ENCODE measurements around the gene ZNF136. TPM values are rescaled to one million over a fixed set of nuclear protein-coding genes. Genes with fewer than 3 reads are reported as not detected.

ZNF136 gene
- total RNA-seq, 1 experiment from 2014 or later = 4.0 TPM

GRCh38 chr19:12208221-12208620 lies 45.3 kb downstream of the ZNF136 start:
- Histone ChIP-seq H3K79me2 (ENCODE audit: insufficient read depth, low read length) (no peaks in the 10 kb centered on the region), H2AFZ (ENCODE audit: low read depth, low read length, poor library complexity, severe bottlenecking) (no peak overlapping the region), H3K4me3 (replicated peaks in 1 of 2; ENCODE audit: low read depth in 1 of 2, low read length in 2 of 2) (no peak overlapping the region), H3K27me3 (ENCODE audit: insufficient read depth, low read length) (no peaks in the 10 kb centered on the region), H3K4me2 (ENCODE audit: low read length) (no peak overlapping the region), H3K4me1 (ENCODE audit: control insufficient read depth in 1 of 2, insufficient read depth in 2 of 2, low read length in 2 of 2) (no peaks in the 10 kb centered on the region), H3K9ac (ENCODE audit: low read length) (no peak overlapping the region), H3K36me3 (ENCODE audit: control insufficient read depth in 1 of 2, insufficient read depth in 2 of 2, low read length in 2 of 2) (no peaks in the 10 kb centered on the region), H4K20me1 (ENCODE audit: insufficient read depth) (no peaks in the 10 kb centered on the region), H3K27ac (ENCODE audit: low read depth, low read length) (no peak overlapping the region), H3K9me3 (ENCODE audit: control insufficient read depth in 1 of 2, insufficient read depth in 1 of 2, low read depth in 1 of 2, low read length in 2 of 2) (peaks cover 23 to 26% of the 10 kb centered on the region in 2 experiments; a peak in 2 of 4 replicates), H3K9me2 (ENCODE audit: insufficient read depth) (no peaks in the 10 kb centered on the region)
- intact Hi-C loops (cut with micrococcal nuclease) = no loop called here
- no peak for DNase-seq (ENCODE audit: low read depth, low spot score)
- TF ChIP-seq ZBTB33 (IDR thresholded peaks at IDR 0.05; ENCODE audit: extremely low read depth, insufficient replicate concordance, low read length) (no peak), CEBPB (IDR thresholded peaks at IDR 0.05; ENCODE audit: low read depth) (no peak), ZNF274 (IDR thresholded peaks at IDR 0.05; ENCODE audit: low read depth, low read length) (no peak), ELF1 (IDR thresholded peaks at IDR 0.05; ENCODE audit: borderline replicate concordance, low read depth) (no peak), FOSL1 (IDR thresholded peaks at IDR 0.05; ENCODE audit: low read depth) (no peak), TCF7L2 (IDR thresholded peaks at IDR 0.05; ENCODE audit: borderline replicate concordance, extremely low read depth, insufficient read depth, insufficient read length) (no peak), ATF3 (IDR thresholded peaks at IDR 0.05) (no peak), REST (IDR thresholded peaks at IDR 0.05; ENCODE audit: low read depth) (no peak), ZFX (IDR thresholded peaks at IDR 0.05) (no peak), EGR1 (IDR thresholded peaks at IDR 0.05; ENCODE audit: low read depth) (no peak), YY1 (IDR thresholded peaks at IDR 0.05; ENCODE audit: extremely low read depth, insufficient replicate concordance, low read depth, low read length) (no peak), POLR2AphosphoS5 (IDR thresholded peaks at IDR 0.05; ENCODE audit: low read depth, low read length) (no peak), RAD21 (IDR thresholded peaks at IDR 0.05; ENCODE audit: low read depth) (no peak), JUND (IDR thresholded peaks at IDR 0.05) (no peak)
- TF ChIP-seq, protein P1, sequence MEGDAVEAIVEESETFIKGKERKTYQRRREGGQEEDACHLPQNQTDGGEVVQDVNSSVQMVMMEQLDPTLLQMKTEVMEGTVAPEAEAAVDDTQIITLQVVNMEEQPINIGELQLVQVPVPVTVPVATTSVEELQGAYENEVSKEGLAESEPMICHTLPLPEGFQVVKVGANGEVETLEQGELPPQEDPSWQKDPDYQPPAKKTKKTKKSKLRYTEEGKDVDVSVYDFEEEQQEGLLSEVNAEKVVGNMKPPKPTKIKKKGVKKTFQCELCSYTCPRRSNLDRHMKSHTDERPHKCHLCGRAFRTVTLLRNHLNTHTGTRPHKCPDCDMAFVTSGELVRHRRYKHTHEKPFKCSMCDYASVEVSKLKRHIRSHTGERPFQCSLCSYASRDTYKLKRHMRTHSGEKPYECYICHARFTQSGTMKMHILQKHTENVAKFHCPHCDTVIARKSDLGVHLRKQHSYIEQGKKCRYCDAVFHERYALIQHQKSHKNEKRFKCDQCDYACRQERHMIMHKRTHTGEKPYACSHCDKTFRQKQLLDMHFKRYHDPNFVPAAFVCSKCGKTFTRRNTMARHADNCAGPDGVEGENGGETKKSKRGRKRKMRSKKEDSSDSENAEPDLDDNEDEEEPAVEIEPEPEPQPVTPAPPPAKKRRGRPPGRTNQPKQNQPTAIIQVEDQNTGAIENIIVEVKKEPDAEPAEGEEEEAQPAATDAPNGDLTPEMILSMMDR (IDR thresholded peaks at IDR 0.05 in 2 of 3, conservative IDR thresholded peaks at IDR 0.05 in 1 of 3; ENCODE audit: borderline replicate concordance in 1 of 3, insufficient read depth in 1 of 3, low read depth in 2 of 3, low read length in 2 of 3) = no peak
- TF ChIP-seq, protein P2, sequence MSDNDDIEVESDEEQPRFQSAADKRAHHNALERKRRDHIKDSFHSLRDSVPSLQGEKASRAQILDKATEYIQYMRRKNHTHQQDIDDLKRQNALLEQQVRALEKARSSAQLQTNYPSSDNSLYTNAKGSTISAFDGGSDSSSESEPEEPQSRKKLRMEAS (IDR thresholded peaks at IDR 0.05) = no peak
- ChIA-PET RAD21 (ENCODE audit: low non-redundant PET in 1 of 2, low total read pairs in 2 of 2, uncharacterized antibody in 2 of 2, unreplicated experiment in 2 of 2) (no interaction called here), POLR2A (no interaction called here), CTCF (no interaction called here)
- ATAC-seq = no peak
- no TSS peak for BruUV-seq (replicated peaks)

All from HCT116 (cell line).